K562 (cell line): ENCODE results near the gene FKBP8. TPM values are rescaled to one million over a fixed set of nuclear protein-coding genes. Genes with fewer than 3 reads are reported as not detected.

Experiments
- CAMTA2 ChIP-seq: fragments of 250-450 bp; sonication (Bioruptor Pico); conservative IDR thresholded peaks from 2 replicates; pipeline ENCODE4 v1.5.1; 2022
- CCNT2 ChIP-seq: IDR thresholded peaks from 2 replicates; pipeline ENCODE4 v1.6.1; 2011; ENCODE audit warnings: borderline replicate concordance, low read depth, mild to moderate bottlenecking, moderate library complexity, mixed read lengths, low read length; ENCODE audit not compliant: insufficient read length; ENCODE audit errors: extremely low read depth
- CREB5 ChIP-seq: fragments of 250-450 bp; sonication (Bioruptor Pico); IDR thresholded peaks from 2 replicates; pipeline ENCODE4 v1.5.0; 2020; ENCODE audit warnings: mild to moderate bottlenecking
- FOXM1 ChIP-seq, 2 experiments: fragments of 450-650 bp in 1 of 2; sonication (generic) in 1 of 2; formaldehyde crosslinking in 1 of 2; IDR thresholded peaks; 2 replicates each; pipeline versions ENCODE4 v1.6.1 to v1.9.0; 2017 to 2022; ENCODE audit warnings: low read depth in 2 of 2, mild to moderate bottlenecking in 2 of 2, missing genetic modification reagents in 1 of 2, moderate library complexity in 1 of 2
- FOXP1 ChIP-seq: sonication (generic); formaldehyde crosslinking; IDR thresholded peaks from 2 replicates; pipeline ENCODE4 v1.8.0; 2022; ENCODE audit warnings: mild to moderate bottlenecking, missing genetic modification reagents
- MAFK ChIP-seq: IDR thresholded peaks from 2 replicates; pipeline ENCODE4 v1.6.1; 2011; ENCODE audit warnings: low read length, improper control_type of control experiment
- MAZ ChIP-seq, 2 experiments: fragments of 450-650 bp in 1 of 2; sonication (generic) in 1 of 2; formaldehyde crosslinking; IDR thresholded peaks in 1 of 2; conservative IDR thresholded peaks in 1 of 2; 2 replicates each; pipeline versions ENCODE4 v1.4.0 to v1.5.0; 2020; ENCODE audit warnings: mild to moderate bottlenecking in 1 of 2, missing genetic modification reagents in 1 of 2
- MTA1 ChIP-seq: fragments of 450-650 bp; IDR thresholded peaks from 2 replicates; pipeline ENCODE4 v1.6.1; 2017; ENCODE audit warnings: borderline replicate concordance
- MYBL2 ChIP-seq, 2 experiments: fragments of 450-650 bp in 1 of 2; sonication (generic) in 1 of 2; formaldehyde crosslinking in 1 of 2; IDR thresholded peaks; 2 replicates each; pipeline versions ENCODE4 v1.6.1 to v1.8.1; 2017 to 2022; ENCODE audit warnings: borderline replicate concordance in 1 of 2, inconsistent platforms in 1 of 2, low read depth in 1 of 2, mild to moderate bottlenecking in 1 of 2, missing genetic modification reagents in 1 of 2, moderate library complexity in 1 of 2
- NCOA2 ChIP-seq, 2 experiments: fragments of 450-650 bp; IDR thresholded peaks; 2 replicates each; pipeline ENCODE4 v1.6.1; 2018; ENCODE audit warnings: mild to moderate bottlenecking in 2 of 2, moderate library complexity in 1 of 2; ENCODE audit not compliant: partially characterized antibody in 2 of 2
- PRDM10 ChIP-seq: fragments of 450-650 bp; IDR thresholded peaks from 2 replicates; pipeline ENCODE4 v1.6.1; 2018; ENCODE audit not compliant: partially characterized antibody
- RFX7 ChIP-seq: fragments of 250-450 bp; sonication (Bioruptor Pico); IDR thresholded peaks from 2 replicates; pipeline ENCODE4 v1.5.1; 2021; ENCODE audit warnings: mild to moderate bottlenecking
- RHOXF2B ChIP-seq: fragments of 250-450 bp; sonication (Bioruptor Pico); conservative IDR thresholded peaks from 2 replicates; pipeline ENCODE4 v1.5.1; 2021
- SNIP1 ChIP-seq: fragments of 450-650 bp; IDR thresholded peaks from 2 replicates; pipeline ENCODE4 v1.7.1; 2017; ENCODE audit warnings: low read depth, mild to moderate bottlenecking
- SRF ChIP-seq, 2 experiments: fragments of 250-450, 450-650 bp in 1 of 2; sonication (Bioruptor Pico) in 1 of 2; sonication (generic) in 1 of 2; formaldehyde crosslinking; IDR thresholded peaks; 2 replicates each; pipeline versions ENCODE4 v1.5.0 to v1.5.1; 2020 to 2022; ENCODE audit warnings: mild to moderate bottlenecking in 1 of 2, missing genetic modification reagents in 1 of 2
- THRA ChIP-seq: fragments of 450-650 bp; IDR thresholded peaks from 2 replicates; pipeline ENCODE4 v1.6.1; 2017; ENCODE audit warnings: mild to moderate bottlenecking, moderate library complexity
- ZC3H8 ChIP-seq: fragments of 450-650 bp; IDR thresholded peaks from 2 replicates; pipeline ENCODE4 v1.6.1; 2017
- ZNF174 ChIP-seq: fragments of 250-450 bp; sonication (Bioruptor Pico); IDR thresholded peaks from 2 replicates; pipeline ENCODE4 v1.4.0; 2020; ENCODE audit warnings: mild to moderate bottlenecking
- polyA plus RNA-seq, 8 experiments: library from polyadenylated mRNA; depleted of rRNA in 4 of 8; stranded (reverse) in 5 of 8; unstranded in 3 of 8; fragments of >200 nt; fragmentation: Nextera tagmentation in 2 of 8; fragmentation: Illumina TruSeq in 1 of 8; extraction: Ambion mirVana in 2 of 8; extraction: Trizol in 1 of 8; gene quantifications; 2 replicates each; pipeline versions ENCODE4 v1.2.1 to v1.2.3, GENCODE V29; 2011 to 2014; ENCODE audit warnings: inconsistent platforms in 1 of 8, missing spikeins in 1 of 8
- total RNA-seq, 7 experiments: library from RNA; depleted of rRNA in 6 of 7; stranded (reverse); fragments of >200 nt in 6 of 7; fragmentation: Illumina TruSeq in 2 of 7; extraction: Trizol in 2 of 7; gene quantifications; 2 replicates each; pipeline versions ENCODE4 v1.2.1 to v1.2.3, GENCODE V29; 2011 to 2021; ENCODE audit warnings: low replicate concordance in 1 of 7

Gene FKBP8
- total and polyA plus RNA-seq, 9 of the 15 experiments (the other 6 are each of a cell fraction or from before 2014, with no cell fraction given): 0.46 to 236 (median 104) TPM

- TF ChIP-seq MYBL2 (IDR thresholded peaks at IDR 0.05; ENCODE audit: low read depth) (no peak), MYBL2 (CRISPR knock-in tag; IDR thresholded peaks at IDR 0.05; ENCODE audit: borderline replicate concordance) (no peak), ZC3H8 (no peak), RFX7 (no peak), THRA (no peak), MAFK (peak; percentile 20; the same call in 1 of the 2 replicates), CCNT2 (peak; percentile 95), SNIP1 (no peak), SRF (CRISPR knock-in tag; IDR thresholded peaks at IDR 0.05) (no peak), FOXP1 (CRISPR knock-in tag) (peak; percentile 96), RHOXF2B (CRISPR knock-in tag) (no peak), CREB5 (CRISPR knock-in tag) (no peak), MAZ (CRISPR knock-in tag; conservative IDR thresholded peaks at IDR 0.05 in 1 of 2, IDR thresholded peaks at IDR 0.05 in 1 of 2) (peak; percentile 96), MTA1 (peak; percentile 97), ZNF174 (CRISPR knock-in tag) (no peak), FOXM1 (IDR thresholded peaks at IDR 0.05; ENCODE audit: low read depth) (no peak), FOXM1 (CRISPR knock-in tag; IDR thresholded peaks at IDR 0.05; ENCODE audit: low read depth) (peak; percentile 83; the same call in 1 of the 2 replicates), NCOA2 (IDR thresholded peaks at IDR 0.05; ENCODE audit: partially characterized antibody in 2 of 2) (no peak), PRDM10 (peak; percentile 29), CAMTA2 (CRISPR knock-in tag) (peak; percentile 78; the same call in 1 of the 2 replicates)
Observed at GRCh38 chr19:18571564-18572344, 28.4 kb upstream of the FKBP8 start, which contains the start of gene UBA52 (continued).
